SK-N-SH (cell line): ENCODE data around the gene KIAA1191. TPM values are rescaled to one million over a fixed set of nuclear protein-coding genes. Genes with fewer than 3 reads are reported as not detected.

Source experiments
- CTCF ChIA-PET: fragments of 300-600, 350-600 bp; formaldehyde crosslinking; extraction: SDS; loops from one replicate; lab custom pipeline; 2021; lab: Yijun Ruan, JAX
- POLR2A ChIA-PET: fragments of 350-600 bp; sonication (Branson Sonifier 250); formaldehyde crosslinking; extraction: SDS; loops from one replicate; lab custom pipeline; 2020; ENCODE audit warnings: antibody characterized with exemption, inconsistent platforms; lab: Yijun Ruan, JAX
- DNase-seq: peaks from one replicate; pipeline ENCODE4 v3.0.0; 2012
- H2AFZ ChIP-seq: fragments of 200-600 bp; sonication (generic); 2 replicates; pipeline ENCODE4 v1.8.1; 2016; ENCODE audit warnings: antibody characterized with exemption, mild to moderate bottlenecking, low read depth
- H3F3A ChIP-seq: fragments of 200-600 bp; sonication (generic); replicated peaks from 2 replicates; pipeline ENCODE3; 2016; ENCODE audit warnings: antibody characterized with exemption, mild to moderate bottlenecking; ENCODE audit not compliant: insufficient read depth
- H3K27ac ChIP-seq, 2 experiments: fragments of 200-500 bp in 1 of 2; fragments of 200-600 bp in 1 of 2; sonication (Bioruptor generic) in 1 of 2; sonication (generic), shearing (Covaris generic) in 1 of 2; 2 replicates each; pipeline versions ENCODE4 v1.5.1 to v1.6.1; 2014 to 2016; ENCODE audit warnings: low read depth in 2 of 2, inconsistent platforms in 1 of 2, low read length in 1 of 2, mild to moderate bottlenecking in 1 of 2, mixed read lengths in 1 of 2
- H3K27me3 ChIP-seq: fragments of 200-600 bp; sonication (generic), shearing (Covaris generic); 2 replicates; pipeline ENCODE4 v1.6.1; 2016; ENCODE audit warnings: mixed run types; ENCODE audit not compliant: insufficient read depth
- H3K36me3 ChIP-seq, 2 experiments: fragments of 200-500 bp in 1 of 2; fragments of 200-600 bp in 1 of 2; sonication (Bioruptor generic) in 1 of 2; sonication (generic) in 1 of 2; replicated peaks in 1 of 2; 2 replicates each; pipeline versions ENCODE3 to v1.5.1; 2014 to 2016; ENCODE audit warnings: low read length in 1 of 2, mild to moderate bottlenecking in 1 of 2; ENCODE audit not compliant: insufficient read depth in 2 of 2, control insufficient read depth in 1 of 2
- H3K4me1 ChIP-seq, 2 experiments: fragments of 200-500 bp in 1 of 2; fragments of 200-600 bp in 1 of 2; sonication (Bioruptor generic) in 1 of 2; sonication (generic), shearing (Covaris generic) in 1 of 2; 2 replicates each; pipeline versions ENCODE4 v1.5.1 to v1.6.1; 2014 to 2016; ENCODE audit warnings: low read depth in 1 of 2, low read length in 1 of 2, mixed run types in 1 of 2; ENCODE audit not compliant: insufficient read depth in 2 of 2, control insufficient read depth in 1 of 2
- H3K4me2 ChIP-seq: fragments of 200-600 bp; sonication (generic), shearing (Covaris generic); 2 replicates; pipeline ENCODE4 v1.6.1; 2017; ENCODE audit warnings: mixed run types
- H3K4me3 ChIP-seq, 2 experiments: fragments of 200-500 bp in 1 of 2; fragments of 200-600 bp in 1 of 2; sonication (Bioruptor generic) in 1 of 2; sonication (generic), shearing (Covaris generic) in 1 of 2; 2 replicates each; pipeline versions ENCODE4 v1.5.1 to v1.8.1; 2014 to 2016; ENCODE audit warnings: low read depth in 2 of 2, inconsistent platforms in 1 of 2, low read length in 1 of 2, mild to moderate bottlenecking in 1 of 2, mixed read lengths in 1 of 2, moderate library complexity in 1 of 2
- H3K79me2 ChIP-seq: fragments of 200-600 bp; sonication (generic); 2 replicates; pipeline ENCODE4 v1.8.1; 2017; ENCODE audit warnings: mild to moderate bottlenecking; ENCODE audit not compliant: insufficient read depth
- H3K9ac ChIP-seq: fragments of 200-600 bp; sonication (generic); 2 replicates; pipeline ENCODE4 v1.6.1; 2017; ENCODE audit warnings: mixed run types
- H3K9me2 ChIP-seq: fragments of 200-600 bp; sonication (generic); 2 replicates; pipeline ENCODE4 v1.6.1; 2017; ENCODE audit warnings: mixed run types
- H3K9me3 ChIP-seq: fragments of 200-600 bp; sonication (generic); 2 replicates; pipeline ENCODE4 v1.6.1; 2017; ENCODE audit warnings: mixed run types, mild to moderate bottlenecking, moderate library complexity
- H4K20me1 ChIP-seq: fragments of 200-600 bp; sonication (generic); 2 replicates; pipeline ENCODE4 v1.6.1; 2017; ENCODE audit warnings: mild to moderate bottlenecking, mixed run types; ENCODE audit not compliant: insufficient read depth
- EP300 ChIP-seq, 2 experiments: IDR thresholded peaks; 2 replicates each; pipeline versions ENCODE4 v1.4.0 to v1.6.1; 2012; ENCODE audit warnings: borderline replicate concordance in 1 of 2, low read depth in 1 of 2, low read length in 1 of 2
- GABPA ChIP-seq: IDR thresholded peaks from 2 replicates; pipeline ENCODE4 v1.4.0; 2012; ENCODE audit warnings: low read depth, mild to moderate bottlenecking
- MEF2A ChIP-seq: IDR thresholded peaks from 2 replicates; pipeline ENCODE4 v1.4.0; 2012; ENCODE audit warnings: low read depth, borderline replicate concordance
- MXI1 ChIP-seq: IDR thresholded peaks from 2 replicates; pipeline ENCODE4 v1.6.1; 2012; ENCODE audit warnings: mild to moderate bottlenecking, low read depth, low read length, improper control_type of control experiment
- POLR2AphosphoS5 ChIP-seq: IDR thresholded peaks from 2 replicates; pipeline ENCODE4 v1.6.1; 2012; ENCODE audit warnings: low read depth, low read length
- RCOR1 ChIP-seq: fragments of 150-350 bp; IDR thresholded peaks from 2 replicates; pipeline ENCODE4 v1.6.1; 2017; ENCODE audit warnings: antibody characterized with exemption, low read length
- RFX5 ChIP-seq: IDR thresholded peaks from 2 replicates; pipeline ENCODE4 v1.6.1; 2012; ENCODE audit warnings: mild to moderate bottlenecking, improper control_type of control experiment, low read length
- RXRA ChIP-seq: IDR thresholded peaks from 2 replicates; pipeline ENCODE4 v1.4.0; 2012; ENCODE audit warnings: low read depth, mild to moderate bottlenecking, borderline replicate concordance
- SIN3A ChIP-seq: IDR thresholded peaks from 2 replicates; pipeline ENCODE4 v1.6.1; 2012; ENCODE audit warnings: low read depth, mild to moderate bottlenecking, low read length, moderate library complexity, borderline replicate concordance
- SMC3 ChIP-seq: IDR thresholded peaks from 2 replicates; pipeline ENCODE4 v1.6.1; 2012; ENCODE audit warnings: low read depth, low read length, improper control_type of control experiment
- TAF1 ChIP-seq: IDR thresholded peaks from 2 replicates; pipeline ENCODE4 v1.6.1; 2012; ENCODE audit warnings: low read depth, mild to moderate bottlenecking, low read length, moderate library complexity, borderline replicate concordance
- TCF12 ChIP-seq: IDR thresholded peaks from 2 replicates; pipeline ENCODE4 v1.4.0; 2012
- WGBS: methylation state at CpG from one replicate; pipeline ENCODE4 v1.1.6; 2017; ENCODE audit warnings: low lambda C conversion rate; 5-methylcytosine and 5-hydroxymethylcytosine counted together
- polyA plus RNA-seq, 3 experiments: library from polyadenylated mRNA; depleted of rRNA; stranded (reverse); fragments of >200 nt; gene quantifications; 2 replicates each; pipeline ENCODE4 v1.2.3, GENCODE V29; 2012
- TF ChIP-seq, protein P1 (sequence below): IDR thresholded peaks from 2 replicates; pipeline ENCODE4 v1.4.0; 2012; ENCODE audit warnings: low read depth, borderline replicate concordance
- TF ChIP-seq, protein P2 (sequence below): IDR thresholded peaks from 2 replicates; pipeline ENCODE4 v1.6.1; 2012; ENCODE audit warnings: mild to moderate bottlenecking, low read depth, low read length, moderate library complexity
- TF ChIP-seq, protein P3 (sequence below): IDR thresholded peaks from 2 replicates; pipeline ENCODE4 v1.4.0; 2012; ENCODE audit warnings: low read depth

The KIAA1191 gene
- polyA plus RNA-seq, 1 of the 3 experiments (the other 2 are of a cell fraction), result 100 TPM

DNA sequence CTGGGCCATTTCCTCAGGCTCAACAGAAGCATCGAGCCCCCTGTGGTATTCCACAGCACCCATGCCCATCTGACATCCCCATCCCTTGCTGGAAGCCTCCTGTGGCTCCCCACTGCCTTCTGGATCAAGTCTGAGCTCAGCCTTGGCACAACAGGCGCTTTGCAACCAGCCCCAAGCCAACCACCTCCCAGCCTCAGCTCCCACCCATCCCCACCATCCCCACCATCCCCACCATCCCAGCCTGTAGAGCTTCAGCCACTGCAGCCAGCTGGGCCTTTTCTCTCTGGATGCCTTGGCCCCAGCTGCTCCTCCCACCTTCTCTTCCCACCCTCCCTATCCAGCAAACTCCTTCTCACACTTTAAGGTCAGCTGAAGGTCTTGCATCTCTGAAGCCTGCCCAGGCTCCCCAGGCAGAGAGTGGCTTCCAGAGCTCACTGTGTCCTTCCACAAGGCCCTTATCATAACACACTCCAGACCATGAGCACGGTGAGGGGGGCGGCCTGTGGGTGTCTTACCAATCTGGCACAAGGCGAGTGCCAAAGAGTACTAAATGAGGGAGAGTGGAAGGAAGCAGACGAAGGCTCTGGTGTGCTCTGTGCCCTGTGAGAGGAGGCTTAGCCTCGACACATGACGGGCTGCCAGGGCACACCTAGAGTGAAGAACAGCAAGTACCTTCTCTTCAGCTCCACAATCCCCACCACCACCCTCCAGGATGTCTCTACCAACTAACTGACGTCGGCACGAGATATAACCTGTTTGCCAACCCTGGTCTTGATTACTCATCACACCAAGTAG is 33.5 kb upstream of the KIAA1191 start:
- POLR2A ChIA-PET, result no interaction called here
- CTCF ChIA-PET, result interaction anchor here (0.6 to 1.5 kb wide), 3 partner anchors 10 to 21 kb away, joined by 3 read pairs; partner anchors contain the start of gene CLTB
- H3K4me3 ChIP-seq, result no peak overlapping the region
- WGBS, result 84% methylated on average over 9 of the region's 11 CpGs
- H3K9ac ChIP-seq, result no peak overlapping the region
- no peak for DNase-seq
- TF ChIP-seq, protein P1, sequence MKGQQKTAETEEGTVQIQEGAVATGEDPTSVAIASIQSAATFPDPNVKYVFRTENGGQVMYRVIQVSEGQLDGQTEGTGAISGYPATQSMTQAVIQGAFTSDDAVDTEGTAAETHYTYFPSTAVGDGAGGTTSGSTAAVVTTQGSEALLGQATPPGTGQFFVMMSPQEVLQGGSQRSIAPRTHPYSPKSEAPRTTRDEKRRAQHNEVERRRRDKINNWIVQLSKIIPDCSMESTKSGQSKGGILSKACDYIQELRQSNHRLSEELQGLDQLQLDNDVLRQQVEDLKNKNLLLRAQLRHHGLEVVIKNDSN, result no peak
- TF ChIP-seq TAF1, result no peak
- TF ChIP-seq RFX5, result no peak
- TF ChIP-seq SIN3A, result no peak
- no peak for TF ChIP-seq SMC3
- no peak for TF ChIP-seq RXRA
- no peak for TF ChIP-seq TCF12
- TF ChIP-seq EP300 (IDR thresholded peaks at IDR 0.05; ENCODE audit: borderline replicate concordance in 1 of 2, low read depth in 1 of 2, low read length in 1 of 2), result no peak
- TF ChIP-seq MEF2A, result no peak
- TF ChIP-seq, protein P2, sequence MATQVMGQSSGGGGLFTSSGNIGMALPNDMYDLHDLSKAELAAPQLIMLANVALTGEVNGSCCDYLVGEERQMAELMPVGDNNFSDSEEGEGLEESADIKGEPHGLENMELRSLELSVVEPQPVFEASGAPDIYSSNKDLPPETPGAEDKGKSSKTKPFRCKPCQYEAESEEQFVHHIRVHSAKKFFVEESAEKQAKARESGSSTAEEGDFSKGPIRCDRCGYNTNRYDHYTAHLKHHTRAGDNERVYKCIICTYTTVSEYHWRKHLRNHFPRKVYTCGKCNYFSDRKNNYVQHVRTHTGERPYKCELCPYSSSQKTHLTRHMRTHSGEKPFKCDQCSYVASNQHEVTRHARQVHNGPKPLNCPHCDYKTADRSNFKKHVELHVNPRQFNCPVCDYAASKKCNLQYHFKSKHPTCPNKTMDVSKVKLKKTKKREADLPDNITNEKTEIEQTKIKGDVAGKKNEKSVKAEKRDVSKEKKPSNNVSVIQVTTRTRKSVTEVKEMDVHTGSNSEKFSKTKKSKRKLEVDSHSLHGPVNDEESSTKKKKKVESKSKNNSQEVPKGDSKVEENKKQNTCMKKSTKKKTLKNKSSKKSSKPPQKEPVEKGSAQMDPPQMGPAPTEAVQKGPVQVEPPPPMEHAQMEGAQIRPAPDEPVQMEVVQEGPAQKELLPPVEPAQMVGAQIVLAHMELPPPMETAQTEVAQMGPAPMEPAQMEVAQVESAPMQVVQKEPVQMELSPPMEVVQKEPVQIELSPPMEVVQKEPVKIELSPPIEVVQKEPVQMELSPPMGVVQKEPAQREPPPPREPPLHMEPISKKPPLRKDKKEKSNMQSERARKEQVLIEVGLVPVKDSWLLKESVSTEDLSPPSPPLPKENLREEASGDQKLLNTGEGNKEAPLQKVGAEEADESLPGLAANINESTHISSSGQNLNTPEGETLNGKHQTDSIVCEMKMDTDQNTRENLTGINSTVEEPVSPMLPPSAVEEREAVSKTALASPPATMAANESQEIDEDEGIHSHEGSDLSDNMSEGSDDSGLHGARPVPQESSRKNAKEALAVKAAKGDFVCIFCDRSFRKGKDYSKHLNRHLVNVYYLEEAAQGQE, result no peak
- TF ChIP-seq, all 33 proteins: peak for 0
- Histone ChIP-seq H3K79me2 (peaks cover 10% of the 10 kb centered on the region), H3F3A (no peaks in the 10 kb centered on the region), H3K27me3 (no peaks in the 10 kb centered on the region), H3K9me3 (no peaks in the 10 kb centered on the region), H2AFZ (no peak overlapping the region), H4K20me1 (no peaks in the 10 kb centered on the region), H3K4me1 (peaks cover 0 to 2% of the 10 kb centered on the region in 2 experiments; a peak in 1 of 4 replicates), H3K9me2 (no peaks in the 10 kb centered on the region), H3K27ac (no peak overlapping the region), H3K36me3 (peaks cover 5 to 9% of the 10 kb centered on the region in 2 experiments), H3K4me2 (no peak overlapping the region)

DNA sequence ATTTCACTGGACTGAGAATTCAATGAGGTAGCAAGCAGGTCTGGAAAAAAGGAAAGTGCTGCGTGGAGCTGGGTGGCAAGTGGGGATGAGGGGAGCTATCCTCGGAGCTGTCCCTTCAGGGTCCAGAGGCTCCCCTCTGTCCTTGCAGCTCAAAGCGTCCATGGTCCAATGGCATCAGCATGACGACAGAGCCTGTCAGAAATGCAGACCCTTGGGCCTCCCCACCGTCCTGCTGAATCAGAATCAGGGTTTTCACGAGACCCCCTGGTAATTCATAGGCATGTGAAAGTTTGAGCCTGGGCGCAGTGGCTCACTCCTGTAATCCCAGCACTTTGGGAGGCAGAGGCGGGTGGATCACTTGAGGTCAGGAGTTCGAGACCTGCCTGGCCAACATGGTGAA is 32.5 kb upstream of the KIAA1191 start:
- no peaks in the 10 kb centered on the region for H4K20me1 ChIP-seq
- H3K79me2 ChIP-seq, result peaks cover 17% of the 10 kb centered on the region
- CTCF ChIA-PET, result no interaction called here
- H3K36me3 ChIP-seq, result peaks cover 5 to 9% of the 10 kb centered on the region in 2 experiments
- peaks cover 0 to 4% of the 10 kb centered on the region in 2 experiments; a peak in 1 of 4 replicates for H3K4me1 ChIP-seq
- H3K27me3 ChIP-seq, result no peaks in the 10 kb centered on the region
- no peak for TF ChIP-seq GABPA
- TF ChIP-seq, protein P3, sequence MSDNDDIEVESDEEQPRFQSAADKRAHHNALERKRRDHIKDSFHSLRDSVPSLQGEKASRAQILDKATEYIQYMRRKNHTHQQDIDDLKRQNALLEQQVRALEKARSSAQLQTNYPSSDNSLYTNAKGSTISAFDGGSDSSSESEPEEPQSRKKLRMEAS, result no peak
- no peak for TF ChIP-seq RCOR1
- no peak for TF ChIP-seq RFX5
- TF ChIP-seq RXRA, result no peak
- no peak for TF ChIP-seq MXI1
- TF ChIP-seq POLR2AphosphoS5, result no peak
- no peak overlapping the region for H2AFZ ChIP-seq
- H3K9me3 ChIP-seq, result no peaks in the 10 kb centered on the region
- no peak overlapping the region for H3K27ac ChIP-seq
- peaks cover 6% of the 10 kb centered on the region for H3F3A ChIP-seq
- H3K4me3 ChIP-seq, result no peak overlapping the region
- no peak for DNase-seq
- WGBS, result 95% methylated on average over 9 of the region's 9 CpGs
- no peak overlapping the region for H3K4me2 ChIP-seq
- no peak overlapping the region for H3K9ac ChIP-seq
- POLR2A ChIA-PET, result no interaction called here
- no peaks in the 10 kb centered on the region for H3K9me2 ChIP-seq
